Measurements from ENCODE around the gene TEX261. TPM values are rescaled to one million over a fixed set of nuclear protein-coding genes. Genes with fewer than 3 reads are reported as not detected.

Gene TEX261
- total RNA-seq, 1 donor from 2014 or later: 11.0 TPM

- no peak overlapping the region for H3K4me3 ChIP-seq (ENCODE audit: low read length in 3 of 3)
- no peak overlapping the region for H3K9ac ChIP-seq (ENCODE audit: low read depth in 1 of 3, low read length in 3 of 3)
- H3K27me3 ChIP-seq (ENCODE audit: control insufficient read depth in 3 of 3, insufficient read depth in 3 of 3, low read length in 3 of 3): no peaks in the 10 kb centered on the region
- H3K9me3 ChIP-seq (ENCODE audit: control insufficient read depth in 3 of 3, low read length in 3 of 3): no peaks in the 10 kb centered on the region
- peaks cover 30 to 33% (median 32%) of the 10 kb centered on the region in 3 donors for H3K36me3 ChIP-seq (ENCODE audit: control insufficient read depth in 3 of 3, insufficient read depth in 3 of 3, low read length in 3 of 3)
- H3K27ac ChIP-seq (ENCODE audit: low read depth, low read length): no peak overlapping the region
- peaks cover 12 to 15% (median 14%) of the 10 kb centered on the region in 3 donors for H3K4me1 ChIP-seq (ENCODE audit: control insufficient read depth in 3 of 3, insufficient read depth in 3 of 3, low read length in 3 of 3)
Measured at GRCh38 chr2:70983506-70984227, 11.0 kb downstream of the TEX261 start.

- Histone ChIP-seq H3K27ac (ENCODE audit: low read depth, low read length) (no peak overlapping the region), H3K9me3 (ENCODE audit: control insufficient read depth in 3 of 3, low read length in 3 of 3) (no peaks in the 10 kb centered on the region), H3K4me1 (ENCODE audit: control insufficient read depth in 3 of 3, insufficient read depth in 3 of 3, low read length in 3 of 3) (peaks cover 9 to 14% (median 10%) of the 10 kb centered on the region in 3 donors), H3K36me3 (ENCODE audit: control insufficient read depth in 3 of 3, insufficient read depth in 3 of 3, low read length in 3 of 3) (peaks cover 23 to 26% (median 26%) of the 10 kb centered on the region in 3 donors), H3K9ac (ENCODE audit: low read depth in 1 of 3, low read length in 3 of 3) (peak overlapping the region in 1 of 3 donors; percentile 2), H3K27me3 (ENCODE audit: control insufficient read depth in 3 of 3, insufficient read depth in 3 of 3, low read length in 3 of 3) (no peaks in the 10 kb centered on the region), H3K4me3 (ENCODE audit: low read length in 3 of 3) (no peak overlapping the region)
Measured at GRCh38 chr2:70982971-70983370, 11.7 kb downstream of the TEX261 start.

- H3K27ac ChIP-seq (ENCODE audit: low read depth, low read length): no peak overlapping the region
- no peak overlapping the region for H3K4me3 ChIP-seq (ENCODE audit: low read length in 3 of 3)
- H3K9me3 ChIP-seq (ENCODE audit: control insufficient read depth in 3 of 3, low read length in 3 of 3): no peaks in the 10 kb centered on the region
- H3K4me1 ChIP-seq (ENCODE audit: control insufficient read depth in 3 of 3, insufficient read depth in 3 of 3, low read length in 3 of 3): peaks cover 7 to 19% (median 14%) of the 10 kb centered on the region in 3 donors
- no peak overlapping the region for H3K9ac ChIP-seq (ENCODE audit: low read depth in 1 of 3, low read length in 3 of 3)
- no peaks in the 10 kb centered on the region for H3K27me3 ChIP-seq (ENCODE audit: control insufficient read depth in 3 of 3, insufficient read depth in 3 of 3, low read length in 3 of 3)
- peaks cover 16 to 21% (median 20%) of the 10 kb centered on the region in 3 donors for H3K36me3 ChIP-seq (ENCODE audit: control insufficient read depth in 3 of 3, insufficient read depth in 3 of 3, low read length in 3 of 3)
Measured at GRCh38 chr2:70981866-70982810, 12.5 kb downstream of the TEX261 start.

DNA sequence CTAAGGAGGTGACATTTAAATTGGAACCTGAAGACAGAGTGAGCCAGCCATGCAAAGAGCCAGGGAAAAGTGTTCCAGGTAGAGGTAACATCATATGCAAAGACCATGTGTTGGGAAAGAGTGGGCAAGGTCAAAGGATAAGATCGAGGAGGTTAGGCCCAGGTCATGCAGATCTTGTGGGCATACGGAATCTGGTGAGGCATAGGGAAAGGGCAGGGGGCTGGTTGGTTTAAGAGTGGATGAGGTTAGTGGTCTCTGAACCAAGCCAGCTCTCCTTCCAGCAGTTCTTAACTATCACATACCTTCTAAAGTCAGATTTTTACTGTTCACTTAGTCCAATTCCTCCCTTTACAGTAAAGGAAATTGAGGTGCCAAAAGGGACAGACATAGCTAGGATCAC lies 13.3 kb downstream of the TEX261 start:
- H3K27me3 ChIP-seq (ENCODE audit: control insufficient read depth in 3 of 3, insufficient read depth in 3 of 3, low read length in 3 of 3): no peaks in the 10 kb centered on the region
- no peak overlapping the region for H3K9ac ChIP-seq (ENCODE audit: low read depth in 1 of 3, low read length in 3 of 3)
- no peak overlapping the region for H3K27ac ChIP-seq (ENCODE audit: low read depth, low read length)
- no peaks in the 10 kb centered on the region for H3K9me3 ChIP-seq (ENCODE audit: control insufficient read depth in 3 of 3, low read length in 3 of 3)
- H3K4me1 ChIP-seq (ENCODE audit: control insufficient read depth in 3 of 3, insufficient read depth in 3 of 3, low read length in 3 of 3): peaks cover 3 to 14% (median 7%) of the 10 kb centered on the region in 3 donors
- H3K4me3 ChIP-seq (ENCODE audit: low read length in 3 of 3): no peak overlapping the region
- peaks cover 9 to 15% (median 13%) of the 10 kb centered on the region in 3 donors for H3K36me3 ChIP-seq (ENCODE audit: control insufficient read depth in 3 of 3, insufficient read depth in 3 of 3, low read length in 3 of 3)

- H3K27me3 ChIP-seq (ENCODE audit: control insufficient read depth in 3 of 3, insufficient read depth in 3 of 3, low read length in 3 of 3): peaks cover 0 to under 1% (median 0%) of the 10 kb centered on the region in 3 donors
- H3K36me3 ChIP-seq (ENCODE audit: control insufficient read depth in 3 of 3, insufficient read depth in 3 of 3, low read length in 3 of 3): peaks cover 0 to 3% (median under 1%) of the 10 kb centered on the region in 3 donors
- H3K4me1 ChIP-seq (ENCODE audit: control insufficient read depth in 3 of 3, insufficient read depth in 3 of 3, low read length in 3 of 3): peaks cover 3 to 14% (median 7%) of the 10 kb centered on the region in 3 donors
- H3K9ac ChIP-seq (ENCODE audit: low read depth in 1 of 3, low read length in 3 of 3): no peak overlapping the region
- no peak overlapping the region for H3K4me3 ChIP-seq (ENCODE audit: low read length in 3 of 3)
- no peak overlapping the region for H3K27ac ChIP-seq (ENCODE audit: low read depth, low read length)
- no peaks in the 10 kb centered on the region for H3K9me3 ChIP-seq (ENCODE audit: control insufficient read depth in 3 of 3, low read length in 3 of 3)
Measured at GRCh38 chr2:70979626-70980025, 15.0 kb downstream of the TEX261 start.

DNA sequence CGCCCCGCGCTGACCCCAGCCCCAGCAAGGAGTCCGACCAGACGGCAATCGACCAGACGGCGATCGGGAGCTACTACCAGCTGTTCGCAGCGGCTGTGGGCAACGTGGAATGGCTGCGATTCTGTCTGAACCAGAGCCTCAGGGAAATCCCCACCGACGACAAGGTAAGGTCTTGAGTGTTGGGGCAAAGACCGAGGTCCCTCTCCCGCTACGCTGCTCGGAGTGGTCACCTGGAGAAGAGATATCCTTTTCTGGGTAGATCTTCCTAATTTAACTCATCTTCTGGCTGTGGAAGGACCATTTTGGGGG lies 15.5 kb downstream of the TEX261 start:
- Histone ChIP-seq H3K27ac (ENCODE audit: low read depth, low read length) (peak overlapping the region; percentile 36), H3K27me3 (ENCODE audit: control insufficient read depth in 3 of 3, insufficient read depth in 3 of 3, low read length in 3 of 3) (peaks cover 0 to 2% (median 0%) of the 10 kb centered on the region in 3 donors), H3K4me3 (ENCODE audit: low read length in 3 of 3) (peak overlapping the region; percentile 43 to 81 (median 57)), H3K9me3 (ENCODE audit: control insufficient read depth in 3 of 3, low read length in 3 of 3) (no peaks in the 10 kb centered on the region), H3K9ac (ENCODE audit: low read depth in 1 of 3, low read length in 3 of 3) (peak overlapping the region in 1 of 3 donors; percentile 70), H3K36me3 (ENCODE audit: control insufficient read depth in 3 of 3, insufficient read depth in 3 of 3, low read length in 3 of 3) (peaks cover 0 to 3% (median 0%) of the 10 kb centered on the region in 3 donors), H3K4me1 (ENCODE audit: control insufficient read depth in 3 of 3, insufficient read depth in 3 of 3, low read length in 3 of 3) (peaks cover 3 to 14% (median 7%) of the 10 kb centered on the region in 3 donors)

DNA sequence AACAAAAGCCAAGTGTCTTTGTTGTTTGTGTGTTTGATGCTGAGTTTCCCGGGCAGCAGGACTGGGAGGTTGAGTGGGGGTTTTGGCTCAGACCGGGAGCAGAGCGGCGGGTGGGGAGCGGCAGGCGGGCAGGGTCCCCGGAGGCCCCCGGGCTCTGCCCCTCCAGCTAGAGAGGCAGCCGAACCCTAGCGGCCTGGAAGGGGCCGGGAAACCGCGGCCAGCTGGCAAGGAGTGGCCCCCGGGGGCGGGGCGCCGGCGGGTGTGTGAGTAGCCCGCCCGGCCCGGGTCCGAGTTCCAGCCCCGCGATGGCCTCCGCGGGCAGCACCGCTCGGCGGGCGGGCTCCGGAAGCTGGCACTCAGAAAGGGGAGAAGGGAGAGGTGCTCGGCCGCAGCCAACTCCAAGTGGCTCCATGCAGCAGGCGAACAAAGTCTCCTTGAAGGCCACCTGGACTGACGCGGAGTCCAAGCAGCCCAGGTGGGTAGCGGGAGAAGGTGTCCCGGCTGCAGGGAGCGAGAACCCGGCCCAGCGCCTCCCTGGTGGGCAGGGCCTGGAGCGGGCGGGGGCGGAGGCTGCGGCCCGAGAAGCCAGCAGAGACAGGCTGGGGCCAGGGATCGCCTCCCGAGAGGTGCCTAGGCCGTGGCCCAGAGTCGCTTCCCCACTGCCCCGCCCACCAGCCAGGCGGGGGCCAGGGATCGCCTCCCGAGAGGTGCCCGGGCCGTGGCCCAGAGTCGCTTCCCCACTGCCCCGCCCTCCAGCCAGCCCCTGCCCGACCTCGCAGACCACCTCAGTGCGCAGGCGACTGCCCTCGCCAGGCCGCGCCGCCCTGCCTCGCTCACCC lies 16.1 kb downstream of the TEX261 start, which contains the start of gene ANKRD53:
ANKRD53 (plus strand) TSS at position 290 of the 839 bp plus-strand sequence; CDS start at position 306, 16 bp downstream.
- peak within 1 kb of the TSS; percentile 57 to 88 (median 81) for H3K4me3 ChIP-seq (ENCODE audit: low read length in 3 of 3)
- H3K27me3 ChIP-seq (ENCODE audit: control insufficient read depth in 3 of 3, insufficient read depth in 3 of 3, low read length in 3 of 3): peaks cover 0 to 2% (median 0%) of the 10 kb centered on the region in 3 donors
- no peaks in the 10 kb centered on the region for H3K9me3 ChIP-seq (ENCODE audit: control insufficient read depth in 3 of 3, low read length in 3 of 3)
- peak within 1 kb of the TSS; percentile 10 to 70 (median 23) for H3K9ac ChIP-seq (ENCODE audit: low read depth in 1 of 3, low read length in 3 of 3)
- peaks cover 3 to 14% (median 7%) of the 10 kb centered on the region in 3 donors for H3K4me1 ChIP-seq (ENCODE audit: control insufficient read depth in 3 of 3, insufficient read depth in 3 of 3, low read length in 3 of 3)
- peaks cover 0 to 3% (median 0%) of the 10 kb centered on the region in 3 donors for H3K36me3 ChIP-seq (ENCODE audit: control insufficient read depth in 3 of 3, insufficient read depth in 3 of 3, low read length in 3 of 3)
- H3K27ac ChIP-seq (ENCODE audit: low read depth, low read length): peak within 1 kb of the TSS; percentile 63

DNA sequence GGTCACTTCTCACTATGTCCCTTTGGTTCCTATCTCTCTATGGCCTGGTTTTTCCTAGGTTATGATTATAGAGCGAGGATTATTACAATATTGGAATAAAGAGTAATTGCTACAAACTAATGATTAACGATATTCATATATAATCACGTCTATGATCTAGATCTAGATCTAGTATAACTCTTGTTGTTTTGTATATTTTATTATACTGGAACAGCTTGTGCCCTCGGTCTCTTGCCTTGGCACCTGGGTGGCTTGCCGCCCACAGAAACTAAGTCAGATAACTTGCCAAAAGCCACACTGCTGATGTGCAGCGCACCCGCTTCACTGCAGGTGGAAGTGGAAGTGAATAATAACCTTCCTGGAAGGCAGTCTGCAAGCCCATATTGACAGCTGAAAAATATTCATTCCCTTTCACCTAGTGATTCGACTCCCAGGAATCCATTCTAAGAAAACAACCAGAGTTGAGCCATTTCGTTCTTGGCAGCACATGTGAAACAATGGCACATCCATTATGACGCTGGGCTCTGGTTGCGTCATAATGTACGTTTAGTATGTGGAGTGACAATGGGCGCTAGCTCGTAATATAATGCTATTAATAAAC lies 17.0 kb downstream of the TEX261 start:
- H3K9me3 ChIP-seq (ENCODE audit: control insufficient read depth in 3 of 3, low read length in 3 of 3): no peaks in the 10 kb centered on the region
- peaks cover 3 to 14% (median 7%) of the 10 kb centered on the region in 3 donors for H3K4me1 ChIP-seq (ENCODE audit: control insufficient read depth in 3 of 3, insufficient read depth in 3 of 3, low read length in 3 of 3)
- no peak overlapping the region for H3K9ac ChIP-seq (ENCODE audit: low read depth in 1 of 3, low read length in 3 of 3)
- peaks cover 0 to 2% (median 0%) of the 10 kb centered on the region in 3 donors for H3K27me3 ChIP-seq (ENCODE audit: control insufficient read depth in 3 of 3, insufficient read depth in 3 of 3, low read length in 3 of 3)
- peak overlapping the region; percentile 69 to 88 (median 81) for H3K4me3 ChIP-seq (ENCODE audit: low read length in 3 of 3)
- peaks cover 0 to 3% (median 0%) of the 10 kb centered on the region in 3 donors for H3K36me3 ChIP-seq (ENCODE audit: control insufficient read depth in 3 of 3, insufficient read depth in 3 of 3, low read length in 3 of 3)
- peak overlapping the region; percentile 63 for H3K27ac ChIP-seq (ENCODE audit: low read depth, low read length)

DNA sequence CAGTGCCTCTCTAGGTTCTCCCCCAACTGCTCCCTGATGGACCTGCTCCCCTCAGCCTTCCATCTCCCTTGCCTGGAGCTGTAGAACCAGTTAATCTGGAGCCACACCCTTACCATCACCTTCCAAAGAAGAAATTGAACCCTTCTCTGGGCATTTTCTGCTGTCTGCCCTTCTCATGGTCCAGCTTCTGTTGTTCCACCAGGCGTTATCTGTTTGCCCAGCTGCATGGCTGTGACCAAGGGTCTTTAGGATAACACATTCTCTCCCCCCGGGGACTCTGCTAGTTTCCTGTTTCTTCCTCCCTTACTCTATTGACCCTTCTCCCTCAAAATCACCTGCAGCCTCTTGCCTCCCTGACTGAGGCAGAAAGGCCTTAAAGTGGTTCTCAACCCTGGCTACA lies 19.4 kb downstream of the TEX261 start:
- Histone ChIP-seq H3K9me3 (ENCODE audit: control insufficient read depth in 3 of 3, low read length in 3 of 3) (no peaks in the 10 kb centered on the region), H3K9ac (ENCODE audit: low read depth in 1 of 3, low read length in 3 of 3) (no peak overlapping the region), H3K4me1 (ENCODE audit: control insufficient read depth in 3 of 3, insufficient read depth in 3 of 3, low read length in 3 of 3) (peaks cover 3 to 14% (median 7%) of the 10 kb centered on the region in 3 donors)

More for the DNA sequence above, 19.4 kb downstream of the TEX261 start:
- peaks cover 0 to 3% (median 0%) of the 10 kb centered on the region in 3 donors for H3K36me3 ChIP-seq (ENCODE audit: control insufficient read depth in 3 of 3, insufficient read depth in 3 of 3, low read length in 3 of 3)
- no peak overlapping the region for H3K4me3 ChIP-seq (ENCODE audit: low read length in 3 of 3)
- no peak overlapping the region for H3K27ac ChIP-seq (ENCODE audit: low read depth, low read length)
- peaks cover 0 to 2% (median 0%) of the 10 kb centered on the region in 3 donors for H3K27me3 ChIP-seq (ENCODE audit: control insufficient read depth in 3 of 3, insufficient read depth in 3 of 3, low read length in 3 of 3)

Measured in skeletal muscle tissue (tissue), 4 donors.